Hematopoietic multipotent progenitor cell treated with erythropoietin and hydrocortisone succinate and interleukin-3 and kit ligand, for 17 days (in vitro differentiated cells): ENCODE data around the gene STEAP1.
"Not testable (repeated sequence)": the region's sequence is repeated elsewhere in the genome, so short reads cannot be mapped to it uniquely, and the experiment has no call there.

Experiments used
- DNase-seq: peaks from one replicate; pipeline ENCODE4 v3.0.0-alpha.2; 2015; ENCODE audit warnings: low spot score

Gene STEAP1

DNA sequence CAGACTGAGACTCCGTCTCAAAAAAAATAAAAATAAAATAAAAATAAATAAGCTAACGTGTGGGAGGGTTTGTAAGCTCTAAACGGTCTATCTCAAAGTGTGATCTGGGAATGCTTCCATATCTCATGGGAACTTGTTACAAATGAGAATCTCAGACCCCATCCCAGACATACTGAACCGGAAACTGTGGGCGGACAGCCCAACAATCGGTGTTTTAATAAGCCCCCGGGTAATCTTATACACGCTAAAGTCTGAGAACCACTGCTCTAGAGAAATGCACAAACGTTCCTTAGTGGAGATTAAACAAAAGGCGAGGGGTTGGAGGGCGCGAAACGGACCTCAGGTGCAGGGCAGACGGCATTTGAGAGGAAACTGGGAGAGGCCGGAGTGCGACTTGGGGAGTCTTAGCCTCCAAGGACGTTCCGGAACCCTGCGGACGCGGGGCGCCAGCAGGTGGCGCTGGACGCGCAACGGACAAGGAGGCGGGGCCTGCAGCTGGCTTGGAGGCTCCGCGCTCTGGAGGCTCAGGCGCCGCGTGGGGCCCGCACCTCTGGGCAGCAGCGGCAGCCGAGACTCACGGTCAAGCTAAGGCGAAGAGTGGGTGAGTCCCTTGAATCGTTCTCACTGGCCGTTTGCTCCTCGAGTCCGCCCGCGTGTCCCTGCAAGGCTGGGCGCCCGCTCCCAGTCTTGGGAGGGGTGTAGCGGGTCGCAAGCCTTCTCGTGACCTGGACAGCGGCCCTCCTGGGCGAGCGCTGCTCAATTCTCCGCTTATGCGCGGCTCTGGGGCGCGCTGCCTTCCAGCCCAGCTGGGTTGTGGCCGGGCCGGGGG is at the start of gene STEAP1:
Gene STEAP1, plus strand, starts transcription at position 527 of the 829 bp plus-strand sequence. CDS start 5,320 bp downstream, outside the sequence.
- DNase-seq, result peak; percentile 68

DNA sequence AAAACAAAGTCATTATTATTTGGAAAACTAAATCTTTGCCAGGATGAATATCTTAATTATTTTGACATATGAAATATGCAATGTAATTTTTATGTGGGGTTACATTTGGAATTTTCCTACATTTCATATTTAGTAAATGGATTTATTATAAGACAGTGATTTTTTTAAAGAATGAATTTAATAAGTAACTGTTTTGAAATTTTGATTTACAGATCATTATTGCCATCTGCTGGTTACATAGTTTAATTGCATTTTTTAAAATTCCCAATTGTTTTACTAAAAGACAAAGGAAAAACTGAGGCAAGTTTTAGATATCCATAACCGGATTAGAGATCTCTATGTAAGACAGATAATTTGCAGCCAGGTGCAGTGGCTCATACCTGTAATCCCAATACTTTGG is 39.3 kb upstream of the STEAP1 start:
- not testable (repeated sequence) for DNase-seq

DNA sequence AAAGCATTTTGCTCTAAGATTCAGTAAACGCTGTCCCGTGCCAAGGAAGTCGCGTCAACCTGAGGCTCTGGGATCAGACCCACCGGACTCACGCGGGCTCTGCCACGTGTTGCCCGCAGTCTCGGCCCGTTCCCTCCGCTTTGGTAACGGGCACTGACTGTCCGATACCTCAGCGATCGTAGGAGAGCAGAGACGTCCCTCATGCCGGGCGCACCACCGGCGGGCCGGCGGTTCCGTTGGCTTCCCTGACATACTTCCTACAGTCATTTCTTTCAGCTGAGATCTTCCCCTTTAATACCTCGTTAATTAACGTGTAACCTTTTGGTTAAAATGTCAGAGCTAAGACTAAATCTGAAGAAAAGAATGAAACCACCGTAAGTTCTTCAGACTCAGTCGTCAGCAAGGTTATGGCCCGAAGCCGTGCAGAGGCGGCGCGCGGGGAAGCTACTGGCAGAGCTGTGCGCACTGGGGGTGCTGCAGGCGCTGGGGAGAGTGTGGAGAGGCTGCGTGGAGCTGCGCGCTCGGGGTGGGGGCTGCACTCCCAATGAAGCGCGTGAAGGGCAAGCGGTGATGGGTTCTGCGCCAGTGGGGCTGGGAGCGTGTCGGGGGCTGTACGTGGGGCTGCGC is 35.6 kb upstream of the STEAP1 start:
- not testable (repeated sequence) for DNase-seq

DNA sequence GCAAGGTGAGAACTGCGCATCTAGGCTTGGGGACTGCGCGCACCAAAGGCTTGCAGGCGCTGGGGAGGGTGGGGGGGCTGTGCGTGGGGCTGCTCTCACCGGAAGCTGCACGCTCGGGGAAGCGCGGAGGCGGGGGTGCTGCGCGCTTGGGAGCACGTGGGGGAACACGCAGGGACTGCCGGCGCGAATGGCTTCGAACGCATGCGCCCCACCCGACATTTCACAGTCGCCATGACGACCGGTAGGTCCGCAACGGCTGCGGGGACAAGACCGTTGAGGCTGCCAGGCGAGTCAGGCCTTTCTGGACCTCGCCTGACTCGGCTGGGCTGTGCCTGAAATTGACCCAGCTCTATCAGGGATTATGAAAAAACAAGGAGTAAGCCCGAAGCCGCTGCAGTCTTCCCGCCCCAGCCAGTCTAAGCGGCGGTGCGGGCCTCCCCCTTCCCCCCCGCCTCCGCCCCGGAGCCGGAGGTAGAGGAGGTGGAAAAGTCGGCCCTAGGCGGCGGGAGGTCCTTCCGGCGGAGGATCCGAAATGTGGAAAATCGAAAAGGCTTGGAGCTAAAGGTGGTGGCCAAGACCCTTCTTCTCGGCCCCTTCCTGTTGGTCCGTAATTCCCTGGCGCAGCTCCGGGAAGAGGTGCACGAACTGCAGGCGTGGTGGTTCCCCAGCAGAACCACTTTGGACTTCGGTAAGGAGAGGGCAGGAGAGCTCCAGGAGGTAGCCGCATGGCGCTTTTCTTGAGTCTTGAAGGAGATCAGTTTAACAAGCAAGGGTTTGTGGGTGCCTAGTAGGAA is 34.9 kb upstream of the STEAP1 start:
- DNase-seq, result no peak

DNA sequence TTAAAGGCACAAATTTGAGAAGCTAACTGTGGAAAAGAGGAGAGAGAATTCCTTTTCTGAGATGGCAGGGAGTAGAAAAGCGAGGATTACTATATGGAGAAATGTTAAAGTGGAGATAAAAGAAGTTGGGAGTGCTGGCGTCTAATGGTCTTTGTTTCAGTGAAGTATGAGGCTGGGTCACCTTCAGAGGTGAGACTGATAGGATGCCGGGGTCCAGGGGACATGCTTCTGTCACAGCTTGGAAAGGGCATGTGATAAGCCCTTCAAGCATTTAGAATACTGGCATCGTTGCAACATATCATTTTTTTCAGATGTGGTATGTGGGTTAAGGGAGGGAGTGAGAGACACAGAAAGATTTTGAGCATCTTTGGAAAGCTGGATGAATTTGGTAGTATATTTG is 34.1 kb upstream of the STEAP1 start:
- not testable (repeated sequence) for DNase-seq

DNA sequence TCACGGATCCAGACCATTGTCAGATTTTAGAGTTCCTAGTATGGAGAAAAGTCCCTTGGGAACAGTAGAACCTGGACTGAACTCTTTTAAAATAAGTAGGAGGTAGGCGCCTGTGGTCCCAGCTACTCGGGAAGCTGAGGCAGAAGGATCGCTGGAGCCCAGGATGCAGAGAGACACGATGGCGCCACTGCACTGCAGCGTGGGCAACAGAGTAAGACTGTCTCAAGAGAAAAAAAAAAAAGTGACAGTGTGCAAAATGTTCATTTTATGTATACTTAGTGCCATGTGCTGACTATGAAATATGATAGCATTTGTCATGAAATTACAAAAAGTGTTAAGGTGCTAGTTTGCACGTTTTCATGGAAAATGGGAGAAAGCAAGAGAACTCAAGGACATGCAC is 22.5 kb upstream of the STEAP1 start:
- DNase-seq, result not testable (repeated sequence)

DNA sequence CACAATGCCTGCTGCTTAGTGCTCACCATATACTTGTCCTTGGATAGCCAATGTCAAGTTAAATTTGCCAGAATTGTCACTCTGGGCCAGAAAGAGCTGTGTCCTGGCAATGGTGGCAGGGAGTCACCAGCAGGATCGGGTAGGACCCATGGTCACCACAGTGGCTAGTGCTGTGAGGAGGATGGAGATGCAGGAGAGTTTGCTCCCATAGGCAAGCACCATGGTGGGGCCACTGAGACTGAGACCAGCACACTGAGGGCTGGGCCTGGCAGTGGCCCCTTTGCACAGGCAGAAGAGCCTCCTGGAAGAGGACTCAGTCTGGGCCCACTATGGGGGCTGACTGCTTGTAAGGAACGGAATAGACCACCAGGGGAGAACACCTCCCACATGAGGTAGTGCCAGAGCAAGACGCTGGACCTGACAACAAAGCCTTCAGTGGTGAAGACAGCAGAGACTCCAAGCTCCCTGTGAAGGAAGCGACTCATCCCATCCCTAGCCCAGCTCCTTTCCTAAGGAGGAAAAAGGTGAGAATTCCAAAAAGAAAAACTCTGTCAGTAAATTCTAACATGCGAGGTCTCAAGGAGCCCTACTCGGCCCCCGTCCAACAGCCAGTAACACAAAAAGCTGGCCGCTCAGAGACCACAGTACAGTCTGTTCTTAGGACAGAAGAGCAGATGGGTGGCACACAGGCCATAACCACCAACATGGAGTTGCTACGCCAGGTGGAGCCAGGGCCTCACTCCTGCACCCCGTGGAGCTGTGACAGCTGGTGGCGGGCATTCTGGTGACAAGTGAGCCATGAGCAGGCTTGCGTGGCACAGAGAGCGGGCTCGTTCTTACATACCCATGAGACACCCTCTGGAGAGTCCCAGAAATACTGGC is 6.9 kb upstream of the STEAP1 start:
- DNase-seq, result not testable (repeated sequence)

DNA sequence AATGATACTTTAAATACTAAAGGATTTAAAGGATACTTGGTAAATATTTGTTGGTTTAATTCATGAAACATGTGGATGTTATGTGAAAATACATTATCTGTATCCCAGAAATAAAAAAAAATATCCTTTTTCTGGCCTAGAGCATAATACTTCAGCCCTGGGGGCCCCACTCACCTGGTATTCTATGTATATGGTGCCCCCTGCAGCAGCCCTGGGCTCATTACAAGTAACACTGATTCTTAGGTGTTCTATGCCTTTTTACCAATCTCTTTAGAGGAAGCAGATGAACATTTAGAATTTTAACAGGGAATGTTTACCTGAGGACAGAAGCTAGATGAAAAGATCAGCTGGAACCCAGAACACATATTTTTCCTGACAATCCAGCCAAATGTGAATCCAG is 4.8 kb upstream of the STEAP1 start:
- not testable (repeated sequence) for DNase-seq

DNA sequence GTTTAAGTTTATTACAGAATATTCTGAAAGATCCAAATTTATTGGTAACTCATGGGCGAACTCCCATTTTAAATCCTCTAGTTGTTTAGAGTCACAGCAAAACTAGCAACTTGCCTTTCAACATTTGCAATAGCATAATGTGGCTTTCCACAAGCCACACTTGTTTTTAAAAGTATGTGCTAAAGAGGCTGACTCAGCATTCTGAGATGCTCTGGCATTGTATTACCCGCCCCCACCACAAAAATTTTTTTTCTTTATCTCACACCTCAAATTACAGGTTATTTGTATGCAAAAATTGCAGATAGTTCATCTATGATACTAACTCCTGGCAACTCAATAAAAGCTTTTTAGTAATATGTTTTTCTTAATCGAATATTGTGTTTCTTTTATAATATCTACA is 2.4 kb upstream of the STEAP1 start:
- not testable (repeated sequence) for DNase-seq

DNA sequence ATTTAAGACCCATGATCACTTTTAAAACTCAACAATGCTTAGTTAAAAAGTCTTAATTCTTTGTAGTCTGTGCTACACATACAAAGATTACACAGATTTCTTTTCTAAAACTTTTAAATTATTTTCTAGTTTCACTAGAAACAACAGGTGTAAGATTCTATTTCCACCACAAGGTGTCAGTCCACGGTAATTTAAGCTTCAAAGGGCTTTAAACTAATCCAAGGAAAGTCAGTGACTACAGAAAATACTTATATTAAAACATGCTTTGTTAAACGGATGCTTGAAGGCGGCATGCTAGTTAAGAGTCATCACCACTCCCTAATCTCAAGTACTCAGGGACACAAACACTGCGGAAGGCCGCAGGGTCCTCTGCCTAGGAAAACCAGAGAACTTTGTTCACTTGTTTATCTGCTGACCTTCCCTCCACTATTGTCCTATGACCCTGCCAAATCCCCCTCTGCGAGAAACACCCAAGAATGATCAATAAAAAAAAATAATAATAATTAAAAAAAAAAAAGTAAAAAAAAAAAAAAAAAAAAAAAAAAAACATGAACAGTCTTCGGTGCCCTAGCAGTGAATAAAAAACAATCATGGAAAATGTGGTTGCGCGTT is 1.5 kb upstream of the STEAP1 start:
- DNase-seq, result peak; percentile 5

DNA sequence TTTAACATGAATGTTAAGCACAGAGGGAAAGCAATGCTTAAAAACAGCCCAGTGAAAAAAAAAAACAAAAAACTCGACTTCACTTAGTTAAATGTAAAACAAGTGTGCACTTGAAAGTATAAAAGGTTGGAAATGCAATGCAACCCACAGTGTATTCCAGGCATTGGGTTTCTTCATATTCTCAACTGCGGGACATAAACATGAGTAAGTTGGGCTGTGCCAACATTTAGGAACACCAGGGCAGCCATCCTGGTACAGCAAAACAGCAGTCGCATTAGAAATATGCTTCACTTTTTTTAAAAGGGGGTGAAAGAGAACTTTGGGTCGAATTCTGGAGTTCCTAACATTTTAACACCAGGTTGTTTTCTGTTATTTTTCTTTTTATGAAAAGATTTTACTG is 937 bp downstream of the STEAP1 start:
- DNase-seq, result no peak

DNA sequence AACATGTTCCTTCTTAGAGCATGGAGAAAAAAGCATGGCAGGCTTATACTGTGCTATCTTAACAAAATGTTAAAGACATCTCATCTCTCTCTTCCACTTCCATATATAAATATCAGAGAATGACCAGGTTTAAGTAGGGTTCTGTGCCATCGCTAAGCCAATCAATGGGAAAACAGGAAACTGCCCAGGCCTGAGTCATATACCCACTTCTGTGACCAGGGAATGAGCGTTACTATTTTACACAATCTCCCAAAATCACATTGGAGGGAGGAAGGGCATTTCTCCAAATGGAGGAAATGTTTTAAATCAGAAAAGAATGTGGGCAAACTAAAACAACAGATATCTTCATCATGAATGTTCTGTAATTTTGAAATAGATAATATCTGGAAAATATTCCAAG is 3.1 kb downstream of the STEAP1 start:
- not testable (repeated sequence) for DNase-seq

DNA sequence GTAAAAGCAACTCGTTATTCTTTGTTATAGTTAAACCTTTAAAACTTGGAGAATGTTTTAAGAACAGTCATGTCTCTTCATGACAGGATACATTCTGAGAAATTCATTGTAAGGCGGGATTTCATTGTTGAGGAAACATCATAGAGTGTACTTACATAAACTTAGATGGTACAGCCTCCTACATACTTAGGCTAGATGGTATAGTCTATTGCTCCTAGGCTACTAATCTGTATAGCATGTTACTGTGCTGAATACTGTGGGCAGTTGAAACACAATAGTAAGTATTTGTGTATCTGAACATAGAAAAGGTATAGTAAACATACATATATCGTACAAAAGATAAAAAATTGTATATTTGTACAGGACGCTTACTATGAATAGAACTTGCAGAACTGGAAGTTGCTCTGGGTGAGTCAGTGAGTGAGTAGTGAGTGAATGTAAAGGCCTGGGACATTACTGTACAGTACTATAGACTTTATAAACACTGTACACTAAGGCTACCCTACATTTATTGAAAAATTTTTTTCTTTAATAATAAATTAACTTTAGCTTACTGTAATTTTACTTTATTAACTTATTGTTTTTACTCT is 3.6 kb downstream of the STEAP1 start:
- DNase-seq, result not testable (repeated sequence)

DNA sequence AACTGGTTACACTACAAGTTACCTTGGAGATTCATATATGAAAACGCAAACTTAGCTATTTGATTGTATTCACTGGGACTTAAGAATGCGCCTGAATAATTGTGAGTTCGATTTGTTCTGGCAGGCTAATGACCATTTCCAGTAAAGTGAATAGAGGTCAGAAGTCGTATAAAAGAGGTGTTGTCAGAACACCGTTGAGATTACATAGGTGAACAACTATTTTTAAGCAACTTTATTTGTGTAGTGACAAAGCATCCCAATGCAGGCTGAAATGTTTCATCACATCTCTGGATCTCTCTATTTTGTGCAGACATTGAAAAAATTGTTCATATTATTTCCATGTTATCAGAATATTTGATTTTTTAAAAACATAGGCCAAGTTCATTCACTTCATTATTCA is 9.3 kb downstream of the STEAP1 start:
- no peak for DNase-seq

DNA sequence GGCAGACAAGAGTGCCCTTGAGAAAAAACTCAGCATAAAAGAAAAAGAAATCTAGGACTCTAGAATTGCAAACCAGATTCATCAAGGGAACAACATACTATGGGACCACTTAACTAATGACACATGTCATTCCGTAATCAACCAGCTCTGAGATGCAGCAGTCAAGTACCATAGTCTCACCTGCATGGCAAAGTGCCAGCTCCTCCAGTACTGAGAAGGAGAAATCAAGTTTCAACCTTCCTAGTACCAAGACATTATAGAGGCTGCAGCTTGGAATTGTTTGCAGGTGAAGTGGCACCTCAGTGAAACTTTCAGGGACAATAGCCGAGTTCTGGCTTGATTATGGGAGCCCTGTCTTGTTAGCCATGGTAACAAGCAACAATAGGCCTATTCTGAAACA is 11.5 kb downstream of the STEAP1 start:
- DNase-seq, result no peak

DNA sequence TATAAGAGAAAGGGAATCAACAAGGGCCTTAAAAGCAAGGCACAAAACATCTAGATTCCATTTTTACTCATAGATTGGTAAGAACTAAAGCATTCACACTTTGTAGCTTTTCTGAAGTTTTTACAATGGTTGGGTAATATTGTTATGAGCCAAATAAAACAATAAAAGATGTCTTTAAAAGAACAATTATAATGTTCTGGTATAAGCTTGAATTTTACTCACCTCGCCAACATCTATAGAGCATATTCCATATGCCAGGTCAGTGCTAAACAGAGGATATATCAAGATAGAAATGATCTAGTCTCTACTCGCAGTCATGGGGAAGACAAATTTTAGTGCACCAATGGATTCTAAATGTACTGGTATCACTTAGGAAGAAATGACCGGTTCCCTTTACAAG is 11.9 kb downstream of the STEAP1 start:
- no peak for DNase-seq

DNA sequence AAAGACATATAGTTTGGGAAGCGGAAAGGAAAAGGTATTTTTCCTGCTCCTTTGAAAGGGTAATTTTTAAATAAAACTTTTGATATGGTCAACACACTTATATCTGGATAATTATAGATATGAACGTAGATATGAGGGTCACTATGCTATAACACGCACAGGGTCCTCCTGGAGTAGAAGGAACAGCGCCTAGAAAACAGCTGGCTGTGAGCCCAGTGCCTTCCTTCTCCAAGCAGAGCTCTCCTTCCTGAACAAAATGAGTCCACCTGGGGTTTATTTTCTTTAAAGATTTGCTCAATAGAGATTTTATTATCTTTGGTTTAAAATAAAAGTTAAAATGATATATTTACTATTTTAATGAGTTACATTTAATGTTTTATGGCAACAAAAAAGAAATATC is 13.1 kb downstream of the STEAP1 start:
- DNase-seq, result no peak

DNA sequence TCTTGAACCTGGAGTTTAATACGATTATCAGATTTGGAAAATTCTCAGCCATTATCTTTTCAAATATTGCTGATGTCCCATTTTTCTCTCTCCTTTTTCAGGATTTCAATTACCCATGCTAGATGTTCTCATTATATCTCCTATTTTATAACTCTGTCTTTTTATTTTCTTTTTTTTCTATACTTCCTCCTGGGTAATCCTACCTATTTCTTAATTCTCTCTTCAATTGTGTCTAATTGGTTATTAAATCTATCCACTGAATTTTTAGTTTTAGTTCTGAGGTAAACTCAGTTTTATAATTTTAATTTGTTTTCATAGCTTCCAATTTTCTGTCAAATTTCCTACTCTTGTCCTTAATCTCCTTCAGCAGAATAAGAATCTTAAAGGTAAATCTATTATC is 15.6 kb downstream of the STEAP1 start:
- DNase-seq, result no peak

DNA sequence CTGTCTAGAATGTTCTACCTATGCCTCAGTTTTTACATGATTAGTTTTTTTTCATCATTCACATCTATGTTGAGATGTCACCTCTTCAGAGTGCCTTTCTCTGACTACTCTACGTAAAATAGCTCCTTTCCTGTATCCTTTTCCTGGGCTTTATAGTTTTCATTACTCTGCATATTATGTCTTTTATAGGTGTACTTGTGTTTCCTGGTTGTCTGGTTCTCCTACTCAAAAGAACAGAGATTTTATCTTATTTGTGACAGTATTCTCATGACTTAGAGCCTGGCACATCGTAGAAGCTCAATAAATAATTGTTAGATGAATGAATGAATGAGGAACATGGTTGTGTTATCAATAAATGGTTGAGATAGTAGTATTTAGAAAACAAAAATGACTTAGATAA is 17.9 kb downstream of the STEAP1 start:
- DNase-seq, result no peak

DNA sequence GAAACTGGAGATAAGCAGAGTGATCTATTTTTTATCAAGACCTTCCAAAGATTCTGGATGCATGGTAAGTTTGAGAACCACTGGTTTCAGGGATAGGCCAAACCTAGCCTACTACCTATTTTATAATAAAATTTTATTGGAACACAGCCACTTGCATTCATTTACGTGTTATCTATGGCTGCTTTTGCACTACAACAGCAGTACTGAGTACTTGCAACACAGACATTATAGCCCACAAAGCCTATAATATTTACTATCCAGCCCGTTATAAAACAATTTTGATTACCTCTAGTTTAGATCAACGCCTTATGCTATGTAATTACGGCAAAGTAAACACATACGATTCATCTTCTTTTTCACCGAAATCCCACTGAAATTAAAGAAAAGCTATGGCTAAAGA is 18.4 kb downstream of the STEAP1 start:
- DNase-seq, result no peak
